Measurements from ENCODE around the gene ABCA4. TPM values are rescaled to one million over a fixed set of nuclear protein-coding genes. Genes with fewer than 3 reads are reported as not detected.

Gene ABCA4
- total RNA-seq, 1 experiment from 2014 or later = 0.22 TPM

DNA sequence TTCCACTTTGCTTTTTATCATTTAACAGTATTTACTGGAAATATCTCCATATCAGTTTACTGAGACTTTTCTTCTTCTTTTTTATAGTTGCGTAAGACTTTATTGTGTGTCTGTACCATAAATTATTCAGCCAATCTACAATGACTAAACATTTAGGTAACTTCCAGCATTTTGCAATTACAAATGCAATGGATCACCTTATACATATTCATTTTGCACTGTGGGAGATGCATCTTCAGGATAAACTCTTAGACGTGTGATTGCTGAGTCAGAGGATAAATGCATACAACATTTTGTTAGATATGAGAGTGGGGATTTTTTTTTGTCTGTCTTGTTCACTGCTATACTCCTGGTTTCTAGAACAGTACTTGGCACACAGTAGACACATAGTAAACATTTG lies 116.0 kb downstream of the ABCA4 start:
- ChIA-PET RAD21 (ENCODE audit: low non-redundant PET in 1 of 2, low total read pairs in 2 of 2, uncharacterized antibody in 2 of 2, unreplicated experiment in 2 of 2) (no interaction called here), POLR2A (no interaction called here)
- ATAC-seq = no peak

DNA sequence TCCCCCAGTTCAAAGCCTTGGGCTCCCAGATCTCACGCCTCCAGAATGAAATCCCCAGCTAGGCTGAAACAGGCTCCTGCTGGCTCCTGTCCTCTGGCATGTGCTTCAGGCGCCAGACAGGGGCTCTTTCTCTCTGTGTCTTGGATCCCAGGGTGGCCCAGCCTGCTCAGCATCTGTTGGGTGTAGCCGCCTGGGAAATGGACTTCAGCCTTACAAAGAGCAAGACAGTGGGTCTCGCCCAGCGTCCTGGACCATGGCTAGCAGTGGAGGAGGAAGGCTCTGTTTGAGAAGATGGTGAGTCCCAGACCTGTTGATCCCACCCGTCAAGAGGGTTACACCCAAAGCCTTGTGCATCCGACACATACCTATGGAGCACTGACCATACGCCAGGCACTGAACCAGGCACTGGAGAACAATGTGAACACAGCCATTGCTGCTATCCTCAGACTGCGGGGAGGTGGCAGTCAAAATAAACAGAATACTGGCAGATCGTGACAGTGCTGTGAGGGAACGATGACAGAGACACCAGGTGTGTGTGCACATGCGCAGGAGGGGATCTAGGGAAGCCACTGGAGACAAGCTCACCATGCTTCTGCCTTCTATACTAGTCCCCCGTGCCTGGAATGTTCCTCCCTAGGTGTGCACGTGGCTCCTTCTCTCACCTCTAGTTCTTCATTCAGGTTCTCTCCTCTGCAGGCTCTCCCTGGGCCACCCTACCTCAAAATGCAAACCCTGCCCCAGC lies 118.7 kb downstream of the ABCA4 start:
- ATAC-seq = no peak
- TF ChIP-seq SIN3A (IDR thresholded peaks at IDR 0.05; ENCODE audit: low read depth) = no peak
- TF ChIP-seq POLR2AphosphoS5 (IDR thresholded peaks at IDR 0.05; ENCODE audit: low read depth, low read length) = no peak
- TF ChIP-seq FOSL1 (IDR thresholded peaks at IDR 0.05; ENCODE audit: low read depth) = no peak
- TF ChIP-seq, protein P1, sequence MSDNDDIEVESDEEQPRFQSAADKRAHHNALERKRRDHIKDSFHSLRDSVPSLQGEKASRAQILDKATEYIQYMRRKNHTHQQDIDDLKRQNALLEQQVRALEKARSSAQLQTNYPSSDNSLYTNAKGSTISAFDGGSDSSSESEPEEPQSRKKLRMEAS (IDR thresholded peaks at IDR 0.05) = no peak
- TF ChIP-seq EZH2 (IDR thresholded peaks at IDR 0.05) = no peak
- no peak for TF ChIP-seq POLR2A (IDR thresholded peaks at IDR 0.05; ENCODE audit: borderline replicate concordance, extremely low read depth, insufficient read depth, insufficient read length)
- no peak for TF ChIP-seq ELF1 (IDR thresholded peaks at IDR 0.05; ENCODE audit: borderline replicate concordance, low read depth)
- no peak for TF ChIP-seq RAD21 (IDR thresholded peaks at IDR 0.05; ENCODE audit: low read depth)
- TF ChIP-seq, protein P2, sequence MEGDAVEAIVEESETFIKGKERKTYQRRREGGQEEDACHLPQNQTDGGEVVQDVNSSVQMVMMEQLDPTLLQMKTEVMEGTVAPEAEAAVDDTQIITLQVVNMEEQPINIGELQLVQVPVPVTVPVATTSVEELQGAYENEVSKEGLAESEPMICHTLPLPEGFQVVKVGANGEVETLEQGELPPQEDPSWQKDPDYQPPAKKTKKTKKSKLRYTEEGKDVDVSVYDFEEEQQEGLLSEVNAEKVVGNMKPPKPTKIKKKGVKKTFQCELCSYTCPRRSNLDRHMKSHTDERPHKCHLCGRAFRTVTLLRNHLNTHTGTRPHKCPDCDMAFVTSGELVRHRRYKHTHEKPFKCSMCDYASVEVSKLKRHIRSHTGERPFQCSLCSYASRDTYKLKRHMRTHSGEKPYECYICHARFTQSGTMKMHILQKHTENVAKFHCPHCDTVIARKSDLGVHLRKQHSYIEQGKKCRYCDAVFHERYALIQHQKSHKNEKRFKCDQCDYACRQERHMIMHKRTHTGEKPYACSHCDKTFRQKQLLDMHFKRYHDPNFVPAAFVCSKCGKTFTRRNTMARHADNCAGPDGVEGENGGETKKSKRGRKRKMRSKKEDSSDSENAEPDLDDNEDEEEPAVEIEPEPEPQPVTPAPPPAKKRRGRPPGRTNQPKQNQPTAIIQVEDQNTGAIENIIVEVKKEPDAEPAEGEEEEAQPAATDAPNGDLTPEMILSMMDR (IDR thresholded peaks at IDR 0.05 in 2 of 3, conservative IDR thresholded peaks at IDR 0.05 in 1 of 3; ENCODE audit: borderline replicate concordance in 1 of 3, insufficient read depth in 1 of 3, low read depth in 2 of 3, low read length in 2 of 3) = no peak
- TF ChIP-seq TCF7L2 (IDR thresholded peaks at IDR 0.05; ENCODE audit: borderline replicate concordance, extremely low read depth, insufficient read depth, insufficient read length) = no peak
- no peak for TF ChIP-seq EGR1 (IDR thresholded peaks at IDR 0.05; ENCODE audit: low read depth)

More for the DNA sequence above, 116.0 kb downstream of the ABCA4 start:
- no peaks in the 10 kb centered on the region for H3K4me1 ChIP-seq (ENCODE audit: control insufficient read depth in 1 of 2, insufficient read depth in 2 of 2, low read length in 2 of 2)
- intact Hi-C loops (cut with micrococcal nuclease) = no loop called here
- H3K4me2 ChIP-seq (ENCODE audit: low read length) = no peak overlapping the region
- H3K9me2 ChIP-seq (ENCODE audit: insufficient read depth) = no peaks in the 10 kb centered on the region
- CTCF ChIA-PET = no interaction called here
- no peaks in the 10 kb centered on the region for H3K27me3 ChIP-seq (ENCODE audit: insufficient read depth, low read length)
- H3K36me3 ChIP-seq (ENCODE audit: control insufficient read depth in 1 of 2, insufficient read depth in 2 of 2, low read length in 2 of 2) = no peaks in the 10 kb centered on the region
- H3K9me3 ChIP-seq (ENCODE audit: control insufficient read depth in 1 of 2, insufficient read depth in 1 of 2, low read depth in 1 of 2, low read length in 2 of 2) = no peaks in the 10 kb centered on the region
- DNase-seq (ENCODE audit: low read depth, low spot score) = no peak
- TF ChIP-seq, protein P2 (IDR thresholded peaks at IDR 0.05 in 2 of 3, conservative IDR thresholded peaks at IDR 0.05 in 1 of 3; ENCODE audit: borderline replicate concordance in 1 of 3, insufficient read depth in 1 of 3, low read depth in 2 of 3, low read length in 2 of 3) = no peak
- TF ChIP-seq RAD21 (IDR thresholded peaks at IDR 0.05; ENCODE audit: low read depth) (no peak), POLR2A (IDR thresholded peaks at IDR 0.05; ENCODE audit: borderline replicate concordance, extremely low read depth, insufficient read depth, insufficient read length) (no peak), EGR1 (IDR thresholded peaks at IDR 0.05; ENCODE audit: low read depth) (no peak), TCF7L2 (IDR thresholded peaks at IDR 0.05; ENCODE audit: borderline replicate concordance, extremely low read depth, insufficient read depth, insufficient read length) (no peak)
- no TSS peak for BruUV-seq (replicated peaks)
- no peaks in the 10 kb centered on the region for H3K79me2 ChIP-seq (ENCODE audit: insufficient read depth, low read length)
- no peak overlapping the region for H3K4me3 ChIP-seq (replicated peaks in 1 of 2; ENCODE audit: low read depth in 1 of 2, low read length in 2 of 2)
- H3K27ac ChIP-seq (ENCODE audit: low read depth, low read length) = no peak overlapping the region
- H2AFZ ChIP-seq (ENCODE audit: low read depth, low read length, poor library complexity, severe bottlenecking) = no peak overlapping the region
- H3K9ac ChIP-seq (ENCODE audit: low read length) = no peak overlapping the region
- H4K20me1 ChIP-seq (ENCODE audit: insufficient read depth) = no peaks in the 10 kb centered on the region

More for the DNA sequence above, 118.7 kb downstream of the ABCA4 start:
- no peak overlapping the region for H3K27ac ChIP-seq (ENCODE audit: low read depth, low read length)
- H3K4me1 ChIP-seq (ENCODE audit: control insufficient read depth in 1 of 2, insufficient read depth in 2 of 2, low read length in 2 of 2) = no peaks in the 10 kb centered on the region
- no peaks in the 10 kb centered on the region for H3K27me3 ChIP-seq (ENCODE audit: insufficient read depth, low read length)
- H2AFZ ChIP-seq (ENCODE audit: low read depth, low read length, poor library complexity, severe bottlenecking) = no peak overlapping the region
- H3K36me3 ChIP-seq (ENCODE audit: control insufficient read depth in 1 of 2, insufficient read depth in 2 of 2, low read length in 2 of 2) = no peaks in the 10 kb centered on the region
- no TSS peak for BruUV-seq (replicated peaks)
- no peaks in the 10 kb centered on the region for H4K20me1 ChIP-seq (ENCODE audit: insufficient read depth)
- ChIA-PET POLR2A (no interaction called here), RAD21 (ENCODE audit: low non-redundant PET in 1 of 2, low total read pairs in 2 of 2, uncharacterized antibody in 2 of 2, unreplicated experiment in 2 of 2) (no interaction called here), CTCF (no interaction called here)
- H3K4me2 ChIP-seq (ENCODE audit: low read length) = no peak overlapping the region
- H3K9ac ChIP-seq (ENCODE audit: low read length) = no peak overlapping the region
- no peak for DNase-seq (ENCODE audit: low read depth, low spot score)
- intact Hi-C loops (cut with micrococcal nuclease) = no loop called here
- no peak overlapping the region for H3K4me3 ChIP-seq (replicated peaks in 1 of 2; ENCODE audit: low read depth in 1 of 2, low read length in 2 of 2)
- H3K9me3 ChIP-seq (ENCODE audit: control insufficient read depth in 1 of 2, insufficient read depth in 1 of 2, low read depth in 1 of 2, low read length in 2 of 2) = no peaks in the 10 kb centered on the region
- no peaks in the 10 kb centered on the region for H3K79me2 ChIP-seq (ENCODE audit: insufficient read depth, low read length)
- no peaks in the 10 kb centered on the region for H3K9me2 ChIP-seq (ENCODE audit: insufficient read depth)
